NCI-H524 (cell line): ENCODE results near the gene IL31.

Source experiments
- DNase-seq, 2 experiments: peaks; one replicate each; lab custom pipeline; 2025; lab: John Stamatoyannopoulos, UW

IL31 gene

DNA sequence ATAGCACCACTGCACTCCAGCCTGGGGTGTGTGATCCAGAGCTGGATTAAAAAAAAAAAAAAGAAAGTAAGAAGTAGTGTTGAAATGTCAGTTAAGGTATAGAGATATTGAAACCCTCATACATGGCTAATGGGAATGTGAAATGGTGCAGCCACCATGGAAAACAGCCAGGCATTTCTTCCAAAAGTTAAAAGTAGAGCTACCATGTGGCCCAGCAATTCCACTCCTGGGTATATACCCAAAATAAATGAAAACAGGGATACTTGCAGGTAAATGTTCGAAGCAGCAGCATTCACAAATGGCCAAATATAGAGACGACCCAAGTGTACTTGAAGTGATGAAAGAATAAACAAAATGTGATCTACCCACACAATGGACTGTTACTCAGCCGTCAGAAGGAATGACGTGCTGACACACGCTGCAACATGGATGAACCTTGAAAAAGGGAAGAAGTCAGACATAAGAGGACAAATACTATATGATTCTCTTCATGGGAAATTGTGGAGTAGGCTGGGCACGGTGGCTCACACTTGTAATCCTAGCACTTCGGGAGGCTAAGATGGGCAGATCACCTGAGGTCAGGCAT is 15.2 kb downstream of the IL31 start:
- no peak for DNase-seq

DNA sequence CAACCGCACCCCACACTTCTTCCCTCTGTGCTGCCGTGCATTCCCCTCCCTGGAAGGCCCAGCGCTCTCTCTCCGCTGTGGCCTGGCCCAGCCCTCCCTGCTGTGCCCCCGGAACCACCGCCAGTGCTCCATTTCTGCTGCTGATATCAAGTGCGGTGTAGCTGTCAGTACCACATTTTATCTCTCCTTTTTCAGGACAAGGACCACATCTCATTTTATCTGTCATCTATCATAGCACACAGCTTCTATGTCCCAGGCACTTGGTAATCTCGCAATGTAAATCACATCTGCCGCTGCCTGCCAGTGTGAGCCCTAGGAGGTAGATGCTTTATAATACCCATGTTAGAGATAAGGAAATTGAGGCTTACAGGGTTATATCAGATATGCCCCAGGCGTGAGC is 18.3 kb downstream of the IL31 start:
- DNase-seq = no peak

DNA sequence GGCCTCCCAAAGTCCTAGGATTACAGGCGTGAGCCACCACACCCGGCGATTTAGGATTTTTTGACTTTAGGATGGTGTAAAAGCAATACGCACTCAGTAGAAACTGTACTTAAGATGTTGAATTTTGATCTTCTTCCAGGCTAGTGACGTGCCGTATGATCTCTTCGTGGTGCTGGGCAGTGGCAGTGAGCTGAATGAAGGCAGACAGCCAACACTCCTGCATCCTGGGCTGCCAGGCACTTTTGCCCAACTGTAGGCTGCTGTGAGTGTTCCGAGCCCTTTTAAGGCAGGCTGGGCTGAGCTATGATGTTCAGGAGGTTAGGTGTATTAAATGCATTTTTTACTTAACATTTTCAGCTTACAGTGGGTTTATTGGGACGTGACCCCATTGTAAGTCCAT is 21.3 kb downstream of the IL31 start:
- DNase-seq = no peak

DNA sequence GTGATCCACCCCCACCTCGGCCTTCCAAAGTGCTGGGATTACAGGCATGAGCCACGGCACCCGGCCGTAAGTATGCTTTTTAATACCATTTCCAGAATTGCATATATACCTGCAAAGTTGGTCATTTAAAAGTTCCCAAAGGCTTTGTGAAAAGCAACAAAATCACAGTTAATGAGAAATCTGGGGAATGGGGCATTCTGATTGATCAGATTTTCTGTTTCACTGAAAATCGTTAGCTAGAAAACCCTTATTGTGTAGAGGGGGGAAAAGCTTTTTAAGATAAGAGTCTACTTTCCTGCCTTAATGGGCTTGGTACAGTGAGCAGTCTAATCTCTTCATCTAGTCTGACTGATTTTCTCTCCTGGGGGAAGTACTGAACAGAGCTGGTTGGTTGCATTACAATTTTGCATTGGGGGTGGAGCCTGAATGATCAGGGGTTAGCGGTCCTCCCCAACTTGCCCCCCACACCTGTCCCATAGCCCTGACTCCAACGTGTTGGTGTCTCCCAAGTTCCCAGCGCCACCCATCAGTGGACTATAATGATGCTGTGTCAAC is 23.8 kb downstream of the IL31 start:
- DNase-seq = no peak

DNA sequence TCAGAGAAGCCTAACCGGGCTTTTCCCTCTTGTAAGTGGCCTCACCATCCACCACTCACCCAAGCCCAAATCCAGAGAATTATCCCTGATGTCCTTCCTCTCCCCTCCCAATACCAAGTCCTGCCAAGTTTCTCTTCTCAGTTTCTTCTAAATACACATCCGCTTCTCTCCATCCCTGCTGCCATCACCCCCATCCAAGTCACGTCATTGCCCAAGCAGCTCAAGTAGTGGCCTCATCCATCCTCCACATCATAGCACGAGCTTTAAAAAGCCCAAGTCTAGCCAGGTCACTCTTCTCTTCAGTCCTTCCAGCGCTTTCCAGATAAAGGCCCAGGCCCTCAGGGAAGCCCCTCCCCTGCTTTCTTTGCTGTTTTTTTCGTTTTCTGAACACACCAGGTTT is 25.4 kb downstream of the IL31 start:
- no peak for DNase-seq

DNA sequence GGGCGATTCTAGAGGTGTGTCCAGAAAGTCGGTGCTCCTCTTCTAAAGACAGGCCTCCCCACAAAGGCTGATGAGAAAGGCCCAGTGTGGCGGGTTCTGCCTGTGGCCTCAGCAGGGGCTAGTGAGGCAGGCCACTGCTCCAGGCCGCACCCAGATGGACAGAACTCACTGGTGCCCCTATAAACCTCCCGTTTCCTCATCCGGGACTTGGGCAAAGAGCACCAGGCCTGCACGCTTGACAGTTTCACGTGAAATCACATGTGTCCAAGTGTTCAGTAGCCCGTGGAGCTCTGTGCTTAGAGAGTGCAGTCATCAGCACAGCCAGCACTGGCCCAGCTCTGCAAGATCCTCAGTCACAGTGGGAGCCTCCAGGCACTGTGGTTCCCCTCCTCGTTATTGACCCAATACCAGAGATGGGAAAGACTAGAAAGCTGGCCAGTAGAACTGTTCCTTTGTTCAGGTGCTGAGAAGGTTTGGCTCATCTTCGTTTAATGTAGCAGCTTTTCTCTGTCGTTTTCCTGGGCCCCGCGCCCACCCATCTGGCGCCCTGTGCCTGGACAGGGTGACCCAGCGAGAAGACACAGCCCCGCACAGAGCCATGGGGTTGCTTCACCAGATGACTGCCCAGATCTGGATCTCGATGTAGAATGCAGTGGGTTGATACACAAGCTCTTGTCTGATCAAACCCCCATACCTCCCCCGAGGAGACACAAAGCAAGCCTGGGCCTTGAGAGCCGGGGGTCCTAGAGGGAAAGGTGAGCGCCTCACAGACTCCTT is 26.3 kb downstream of the IL31 start:
- no peak for DNase-seq

DNA sequence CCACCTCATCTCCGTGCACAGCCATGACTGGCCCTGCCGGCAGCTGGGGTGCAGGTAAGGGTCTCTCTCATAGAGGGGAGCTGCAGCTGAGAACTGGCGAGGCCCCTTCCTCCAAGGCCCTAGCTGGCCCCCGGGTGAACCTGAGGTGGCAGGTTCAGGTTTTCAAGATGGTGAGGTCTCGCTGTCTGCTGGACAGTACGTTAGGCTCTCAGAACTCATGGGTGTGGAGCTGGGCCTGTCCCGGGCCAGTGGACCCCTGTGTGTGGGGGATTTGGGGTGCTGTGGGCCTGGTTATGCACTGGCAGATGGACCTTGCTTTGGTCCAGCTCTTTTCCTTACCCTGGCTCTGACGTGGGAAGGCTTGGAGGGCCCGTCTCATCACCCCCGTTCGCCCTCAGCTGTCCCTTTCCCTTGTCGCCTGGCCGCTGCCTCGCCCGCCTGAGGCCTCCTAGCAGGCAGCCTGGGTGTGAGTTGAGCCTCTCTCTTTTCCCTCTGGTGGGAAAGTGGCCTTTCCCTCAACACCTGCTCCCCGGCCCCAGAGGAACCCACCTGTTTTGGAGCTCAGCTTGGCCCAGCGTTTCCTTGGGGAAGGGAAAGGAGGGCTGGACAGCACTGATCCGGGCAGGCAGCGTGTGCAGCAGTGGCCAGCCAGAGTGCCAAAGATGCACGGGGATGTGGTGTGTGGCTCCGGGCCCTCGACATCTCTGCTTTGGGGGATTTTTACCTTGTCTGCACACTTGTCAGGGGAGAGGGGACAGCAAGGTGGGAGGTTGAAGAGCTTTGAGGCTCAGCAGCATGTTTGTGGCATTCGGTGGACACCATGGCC is 28.3 kb downstream of the IL31 start:
- no peak for DNase-seq

DNA sequence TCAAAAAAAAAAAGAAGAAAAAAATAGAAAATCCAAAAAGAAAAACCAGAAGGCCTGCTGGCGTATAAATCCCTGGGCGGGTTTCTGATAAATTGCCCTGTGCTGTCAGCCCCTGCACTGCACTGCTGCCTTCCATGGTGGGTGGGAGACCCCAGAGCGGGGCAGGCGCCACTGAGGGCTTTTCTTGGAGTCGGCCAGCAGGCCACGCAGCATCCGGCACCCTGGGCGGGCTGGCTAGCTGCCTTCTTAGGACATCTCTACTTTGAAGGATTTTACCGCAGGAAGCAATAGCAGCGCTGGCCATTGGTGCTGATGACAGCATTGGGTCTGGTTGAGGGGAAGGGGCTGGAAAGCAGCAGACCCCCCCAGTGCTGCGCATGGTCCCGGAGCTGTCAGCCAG is 29.1 kb downstream of the IL31 start:
- no peak for DNase-seq

DNA sequence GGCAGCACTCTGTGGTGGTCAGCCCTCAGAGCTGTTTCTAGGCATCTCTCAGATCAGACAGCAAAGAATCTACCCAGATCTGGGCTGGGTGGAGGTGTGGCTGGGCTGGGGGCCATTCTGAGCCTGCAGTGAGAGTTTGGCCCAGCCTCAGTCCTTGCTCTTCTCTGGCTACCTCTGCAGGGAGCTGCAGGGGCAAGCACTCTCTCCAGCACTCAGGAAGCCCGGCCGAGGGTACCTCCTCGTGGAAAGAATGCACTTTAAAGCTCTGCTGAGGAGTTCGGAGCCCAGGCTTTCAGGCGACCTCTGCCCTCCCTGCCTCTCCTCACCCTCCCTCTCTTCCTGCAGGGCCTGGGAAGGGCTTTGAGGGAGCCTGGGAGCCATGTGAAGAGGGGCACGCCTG is 31.2 kb downstream of the IL31 start:
- DNase-seq = no peak

DNA sequence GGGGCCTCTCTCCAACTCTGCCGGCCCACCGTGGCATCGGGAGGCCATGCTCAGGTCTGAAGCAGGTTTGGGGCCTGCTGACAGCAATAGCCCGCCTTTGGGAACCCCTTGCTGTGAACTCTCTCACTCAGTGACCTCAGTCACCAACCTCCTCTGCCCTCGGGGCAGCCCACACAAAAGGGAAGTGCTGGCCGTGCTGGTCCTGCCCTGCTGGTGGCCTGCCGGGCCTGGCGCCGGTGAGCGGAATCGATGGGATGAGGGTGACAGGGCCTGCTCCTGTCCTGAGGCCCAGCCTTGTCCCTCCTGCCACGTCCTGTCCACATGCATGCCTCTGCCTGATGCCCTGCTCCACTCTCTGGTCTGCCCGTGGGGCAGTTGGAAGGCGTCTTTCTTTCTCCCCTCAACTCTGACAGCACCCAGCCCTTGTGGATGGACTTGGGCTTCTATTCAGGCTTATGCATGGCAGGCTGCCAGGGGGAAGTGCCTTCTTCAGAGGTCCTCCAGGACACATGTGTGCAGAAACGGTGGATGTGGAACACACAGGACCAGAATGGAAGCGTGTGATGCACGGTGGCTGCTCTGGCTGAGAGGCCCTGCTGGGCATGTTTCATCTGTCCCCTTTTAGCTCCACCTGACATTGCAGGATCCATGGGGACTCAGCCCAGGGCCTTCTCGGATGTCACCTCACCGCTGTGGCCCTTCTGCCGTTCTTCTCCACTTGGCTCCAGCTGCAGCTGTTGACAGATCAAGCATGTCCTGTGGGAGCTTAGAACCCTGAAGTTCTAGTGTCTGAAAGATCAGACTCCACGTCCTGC is 31.9 kb downstream of the IL31 start:
- no peak for DNase-seq

DNA sequence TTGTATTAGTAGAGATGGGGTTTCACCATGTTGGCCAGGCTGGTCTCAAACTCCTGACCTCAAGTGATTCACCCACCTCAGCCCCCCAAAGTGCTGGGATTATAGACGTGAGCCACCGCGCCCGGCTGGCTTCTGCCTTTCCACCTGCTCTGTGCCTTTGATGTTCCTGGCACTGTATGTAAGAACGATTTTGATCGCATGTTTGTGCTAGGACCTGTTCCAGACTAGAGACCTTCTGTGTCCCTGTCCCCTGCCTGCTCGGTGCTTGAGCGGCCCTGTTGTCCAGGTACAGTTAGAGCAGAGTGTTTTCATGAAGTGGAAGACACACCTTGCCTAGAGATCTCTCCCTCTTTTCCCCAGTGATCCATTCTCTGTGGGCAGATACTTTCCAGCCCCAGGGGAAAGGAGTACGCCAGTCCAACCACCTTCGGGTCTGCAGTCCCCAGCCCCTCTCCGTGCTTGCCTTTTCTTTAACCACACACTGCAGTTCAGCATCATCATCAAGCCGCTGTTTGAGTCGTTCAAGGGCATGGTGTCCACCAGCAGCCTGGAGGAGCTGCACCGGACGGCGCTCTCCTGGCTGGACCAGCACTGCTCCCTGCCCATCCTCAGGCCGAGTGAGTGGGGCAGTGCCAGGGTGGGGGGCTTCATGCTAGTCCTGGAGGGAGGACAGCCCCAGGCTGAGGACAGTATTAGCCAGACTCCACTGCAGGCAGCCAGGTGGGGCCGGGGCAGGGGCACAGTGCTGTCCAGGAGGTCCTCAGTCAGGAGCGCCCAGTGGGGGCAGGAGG is 33.4 kb downstream of the IL31 start:
- DNase-seq = no peak

DNA sequence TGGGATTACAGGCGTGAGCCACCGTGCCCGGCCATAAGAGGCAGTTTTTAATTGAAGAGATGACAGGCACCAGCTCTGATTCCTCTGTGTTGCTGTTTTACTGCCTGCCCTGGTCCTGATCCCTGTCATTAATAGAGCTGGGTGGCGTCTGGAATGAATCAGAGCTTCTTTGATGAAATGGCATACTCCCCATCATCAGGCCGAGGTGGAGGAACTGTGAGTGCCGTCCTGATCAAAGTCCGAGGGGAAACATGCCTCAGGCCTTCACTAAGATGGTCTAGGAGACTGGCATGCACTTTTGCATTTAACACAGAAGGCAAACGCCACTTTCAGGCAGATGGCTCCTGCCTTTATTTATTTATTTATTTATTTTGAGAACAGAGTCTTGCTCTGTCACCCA is 34.1 kb downstream of the IL31 start:
- no peak for DNase-seq

DNA sequence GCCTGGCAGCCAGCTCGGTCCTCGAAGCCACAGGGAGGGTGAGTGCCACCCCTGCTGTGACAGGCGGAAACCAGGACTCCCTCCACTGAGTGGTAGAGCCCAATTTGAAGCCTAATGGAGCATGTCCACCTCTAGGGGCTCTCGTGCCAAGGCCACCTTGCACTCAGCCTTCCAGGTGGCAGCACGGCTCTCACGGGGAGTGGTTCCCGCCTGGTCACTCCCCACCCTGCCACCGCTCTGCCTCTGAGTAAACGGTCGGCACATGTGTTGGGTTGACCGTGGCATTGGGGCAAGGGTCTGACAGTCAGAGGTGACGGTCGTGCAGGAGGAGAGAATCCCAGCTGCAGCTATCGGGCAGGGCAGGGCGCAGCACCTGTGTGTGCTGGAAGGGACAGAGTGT is 34.8 kb downstream of the IL31 start:
- DNase-seq = no peak

DNA sequence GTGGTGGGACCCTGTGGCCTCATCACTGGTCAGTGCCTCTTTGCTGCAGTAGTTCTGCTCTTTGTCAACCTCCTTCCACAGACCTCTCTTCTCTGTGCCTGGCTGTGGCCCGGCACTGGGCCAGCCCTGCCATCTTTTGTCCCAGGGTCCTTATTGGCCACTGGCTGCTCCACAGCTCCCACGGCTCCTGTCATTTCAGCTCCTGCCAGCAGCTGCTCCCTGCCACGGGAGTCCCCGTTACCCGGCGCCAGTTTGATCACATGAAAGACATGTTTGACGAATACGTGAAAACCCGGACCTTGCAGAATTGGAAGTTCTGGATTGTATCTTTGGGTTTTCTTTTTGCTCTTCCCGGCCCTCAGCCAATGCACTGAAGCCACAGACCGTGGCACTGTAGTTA is 35.4 kb downstream of the IL31 start:
- DNase-seq = no peak

DNA sequence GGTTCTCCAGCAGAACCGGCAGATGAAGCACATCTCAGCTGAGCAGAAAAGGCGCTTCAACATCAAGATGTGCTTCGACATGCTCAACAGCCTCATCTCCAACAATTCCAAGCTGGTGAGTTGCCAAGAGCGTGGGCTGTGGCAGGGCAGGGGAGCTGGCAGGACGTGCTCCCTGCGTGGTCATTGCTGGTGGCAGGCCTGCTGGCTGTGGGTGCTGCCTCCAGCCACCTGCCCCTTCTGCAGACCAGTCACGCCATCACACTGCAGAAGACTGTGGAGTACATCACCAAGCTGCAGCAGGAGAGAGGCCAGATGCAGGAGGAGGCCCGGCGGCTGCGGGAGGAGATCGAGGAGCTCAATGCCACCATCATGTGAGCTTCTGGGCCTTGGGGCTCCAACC is 35.8 kb downstream of the IL31 start:
- DNase-seq = no peak

DNA sequence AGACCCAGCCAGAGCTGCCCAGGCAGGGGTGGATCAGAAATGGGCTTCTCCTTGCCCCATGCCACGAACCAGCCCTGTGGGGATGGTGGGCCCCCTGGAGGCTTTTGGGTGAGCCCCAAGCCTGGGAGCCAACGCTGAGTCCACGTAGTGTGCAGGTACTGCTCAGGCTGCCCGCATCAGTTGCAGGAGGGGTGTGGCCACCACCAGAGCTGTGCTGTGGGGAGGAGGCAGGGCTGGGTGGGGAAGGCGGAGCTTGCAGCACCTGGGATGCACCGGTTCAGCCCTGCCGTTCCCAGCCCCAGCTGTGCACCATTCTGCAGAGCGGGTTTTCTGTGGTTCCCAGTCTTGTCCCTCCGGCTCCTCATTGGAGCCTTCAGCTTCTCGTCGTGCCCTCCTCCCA is 36.3 kb downstream of the IL31 start:
- DNase-seq = no peak

DNA sequence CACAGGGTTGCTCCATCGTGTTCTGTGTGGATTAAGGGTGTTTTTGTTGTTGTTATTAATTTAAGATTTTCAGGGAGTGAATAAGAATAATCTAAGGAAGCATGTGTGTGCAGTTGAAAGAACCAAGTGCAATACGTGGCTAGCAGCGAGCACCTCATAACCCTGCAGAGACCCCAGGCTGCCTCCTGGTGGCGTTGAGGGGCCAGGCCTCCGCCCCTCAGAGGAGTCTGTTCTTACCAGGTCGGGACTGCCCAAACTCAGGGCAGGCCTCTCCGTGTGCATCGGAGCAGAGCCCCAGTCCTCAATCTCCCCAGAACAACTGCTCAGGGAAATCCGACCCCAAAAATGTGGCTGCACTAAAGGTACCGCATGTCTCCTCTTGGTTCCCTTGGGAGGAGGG is 36.8 kb downstream of the IL31 start:
- no peak for DNase-seq

DNA sequence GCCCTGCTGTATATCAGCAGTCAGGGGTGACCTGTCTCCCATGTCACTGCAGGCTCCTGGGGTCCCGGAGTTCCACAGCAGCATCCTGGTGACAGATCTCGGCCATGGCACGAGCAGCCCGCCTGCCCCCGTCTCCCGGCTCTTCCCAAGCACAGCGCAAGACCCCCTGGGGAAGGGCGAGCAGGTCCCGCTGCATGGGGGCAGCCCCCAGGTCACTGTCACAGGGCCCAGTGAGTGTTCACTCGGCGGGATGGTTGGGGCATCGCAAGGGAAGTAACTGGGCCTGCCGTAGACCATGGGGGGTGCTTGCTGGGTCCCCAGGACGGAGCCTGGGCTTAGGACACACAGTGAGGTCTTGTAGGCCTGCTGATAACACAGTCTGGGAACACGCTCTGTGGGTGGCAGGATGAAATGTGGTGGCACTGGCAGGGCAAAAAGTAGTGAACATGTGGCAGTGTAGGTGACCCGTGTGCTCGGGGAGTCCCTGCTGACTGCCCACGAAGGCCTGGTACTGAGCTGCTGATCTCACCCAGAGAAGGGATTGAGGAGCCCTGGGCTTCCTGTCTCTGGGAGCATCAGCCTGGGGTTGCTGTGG is 38.5 kb downstream of the IL31 start:
- DNase-seq = no peak

DNA sequence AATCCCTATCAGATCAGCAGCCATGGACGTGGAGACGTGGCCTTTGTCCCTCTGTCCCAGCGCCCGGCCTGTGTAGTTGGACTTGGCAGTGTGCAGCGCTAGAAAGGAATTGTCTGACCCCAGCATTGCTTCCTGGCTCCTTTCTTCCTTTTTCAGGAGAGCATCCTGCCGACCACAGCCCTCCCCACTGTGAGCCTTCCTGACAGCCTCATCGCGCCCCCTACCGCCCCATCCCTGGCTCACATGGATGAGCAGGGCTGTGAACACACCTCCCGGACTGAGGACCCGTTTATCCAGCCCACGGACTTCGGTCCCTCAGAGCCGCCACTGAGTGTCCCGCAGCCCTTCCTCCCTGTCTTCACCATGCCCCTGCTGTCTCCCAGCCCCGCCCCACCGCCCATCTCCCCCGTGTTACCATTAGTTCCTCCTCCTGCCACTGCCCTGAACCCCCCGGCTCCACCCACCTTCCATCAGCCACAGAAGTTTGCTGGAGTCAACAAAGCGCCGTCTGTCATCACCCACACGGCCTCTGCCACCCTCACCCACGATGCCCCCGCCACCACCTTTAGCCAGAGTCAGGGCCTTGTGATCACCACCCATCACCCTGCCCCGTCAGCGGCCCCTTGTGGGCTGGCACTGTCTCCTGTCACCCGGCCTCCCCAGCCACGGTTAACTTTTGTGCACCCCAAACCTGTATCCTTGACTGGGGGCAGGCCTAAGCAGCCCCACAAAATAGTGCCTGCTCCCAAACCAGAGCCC is 40.6 kb downstream of the IL31 start:
- no peak for DNase-seq

DNA sequence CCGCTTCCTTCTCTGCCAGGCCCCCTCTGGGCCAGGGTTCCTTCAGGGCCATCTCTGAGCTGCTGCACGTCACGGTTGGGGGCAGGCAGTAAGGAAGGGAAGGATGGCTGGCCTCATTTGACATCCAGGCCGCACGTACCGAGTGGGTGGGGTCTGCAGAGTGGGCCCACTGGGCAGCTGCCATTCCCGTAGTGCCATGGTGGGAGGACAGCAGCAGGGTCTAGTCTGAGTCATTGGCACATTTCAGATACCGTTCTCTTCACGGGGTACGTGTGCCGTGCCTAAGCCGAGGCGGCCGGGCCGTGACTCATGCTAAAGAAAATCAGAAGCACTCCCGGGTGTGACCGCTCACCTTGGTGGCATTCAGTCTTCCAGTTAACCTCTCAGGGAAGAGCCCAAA is 43.9 kb downstream of the IL31 start:
- DNase-seq = no peak
